T-cell (primary cell): ENCODE data around the gene CERS6. TPM values are rescaled to one million over a fixed set of nuclear protein-coding genes. Genes with fewer than 3 reads are reported as not detected.

Experiments
- ATAC-seq, 4 experiments: fragments of 200-7000 bp in 3 of 4; fragments of 150-1000 bp in 1 of 4; cut with Tn5 transposase; replicated peaks in 1 of 4; 1 replicate in 3 of 4; 2 replicates in 1 of 4; pipeline ENCODE4 v1.10.0; 2021; ENCODE audit warnings: moderate library complexity in 3 of 4, mild to moderate bottlenecking in 2 of 4, moderate number of reproducible peaks in 1 of 4
- CTCF ChIA-PET, 2 donors: fragments of 300-600 bp; sonication (Branson Sonifier 250); formaldehyde crosslinking; loops; one replicate each; lab custom pipeline; 2022; ENCODE audit warnings: antibody characterized with exemption in 2 of 2; lab: Charles Lee
- POLR2A ChIA-PET, 2 donors: fragments of 300-600 bp; sonication (Branson Sonifier 250); formaldehyde crosslinking; loops; one replicate each; lab custom pipeline; 2022; ENCODE audit warnings: antibody characterized with exemption in 2 of 2; lab: Charles Lee
- DNase-seq, 35 experiments: peaks; one replicate each; pipeline versions ENCODE4 v3.0.0 to v3.0.0-alpha.2; 2013 to 2023
- H3K27ac ChIP-seq: one replicate; pipeline ENCODE4 v1.5.1; 2013; ENCODE audit warnings: low read length
- H3K27me3 ChIP-seq, 2 experiments: replicated peaks in 1 of 2; 1 replicate in 1 of 2; 2 replicates in 1 of 2; pipeline versions ENCODE4 v1.6.1 to v1.7.0; 2013; ENCODE audit warnings: low read length in 1 of 2, mixed read lengths in 1 of 2; ENCODE audit not compliant: control insufficient read depth in 2 of 2, insufficient read depth in 2 of 2; ENCODE audit errors: extremely low read depth in 1 of 2
- H3K36me3 ChIP-seq, 2 donors: 1 replicate in 1 of 2; 2 replicates in 1 of 2; pipeline versions ENCODE4 v1.6.1 to v1.7.0; 2013; ENCODE audit warnings: low read length in 1 of 2; ENCODE audit not compliant: control insufficient read depth in 2 of 2, insufficient read depth in 1 of 2; ENCODE audit errors: extremely low read depth in 1 of 2
- H3K4me1 ChIP-seq, 2 experiments: 1 replicate in 1 of 2; 2 replicates in 1 of 2; pipeline versions ENCODE4 v1.6.1 to v1.7.0; 2013; ENCODE audit warnings: low read length in 2 of 2, mixed read lengths in 1 of 2; ENCODE audit not compliant: insufficient read depth in 2 of 2, control insufficient read depth in 1 of 2; ENCODE audit errors: extremely low read depth in 1 of 2
- H3K4me3 ChIP-seq, 2 donors: 1 replicate in 1 of 2; 2 replicates in 1 of 2; pipeline versions ENCODE4 v1.5.1 to v1.7.0; 2013; ENCODE audit warnings: mild to moderate bottlenecking in 2 of 2, low read length in 1 of 2, moderate library complexity in 1 of 2; ENCODE audit not compliant: control insufficient read depth in 1 of 2; ENCODE audit errors: extremely low read depth in 1 of 2
- H3K9me3 ChIP-seq: 2 replicates; pipeline ENCODE4 v1.7.0; 2013
- H3K27ac Mint-ChIP-seq, 2 donors: one replicate each; pipeline ENCODE4 v1.8.0; 2020 to 2021; ENCODE audit warnings: mild to moderate bottlenecking in 2 of 2, mixed read lengths in 2 of 2
- H3K27me3 Mint-ChIP-seq, 2 donors: one replicate each; pipeline ENCODE4 v1.8.0; 2021 to 2022; ENCODE audit warnings: mixed read lengths in 2 of 2
- H3K36me3 Mint-ChIP-seq: one replicate; pipeline ENCODE4 v1.8.0; 2021; ENCODE audit warnings: mixed read lengths
- H3K4me1 Mint-ChIP-seq, 3 donors: one replicate each; pipeline ENCODE4 v1.8.0; 2020 to 2022; ENCODE audit warnings: mixed read lengths in 3 of 3, mild to moderate bottlenecking in 1 of 3
- H3K4me3 Mint-ChIP-seq, 3 donors: one replicate each; pipeline ENCODE4 v1.8.0; 2020 to 2022; ENCODE audit warnings: mild to moderate bottlenecking in 3 of 3, mixed read lengths in 3 of 3, moderate library complexity in 3 of 3
- H3K9me3 Mint-ChIP-seq, 3 donors: one replicate each; pipeline ENCODE4 v1.8.0; 2020 to 2022; ENCODE audit warnings: mixed read lengths in 3 of 3
- WGBS: methylation state at CpG from one replicate; pipeline ENCODE4 v1.1.5; 2013; ENCODE audit warnings: missing lambda C conversion rate; ENCODE audit not compliant: insufficient coverage; 5-methylcytosine and 5-hydroxymethylcytosine counted together
- total RNA-seq, 35 experiments: library from RNA in 6 of 35; stranded (reverse) in 6 of 35; fragments of 120-200 nt in 1 of 35; gene quantifications; one replicate each; pipeline versions ENCODE4 v1.2.1 to v1.2.4 and lab custom pipeline; 2013 to 2026

The CERS6 gene
- total RNA-seq, 5 donors from 2014 or later (not counting 1 experiment from before 2014, with no cell fraction given): 11.1 to 20.3 (median 13.6) TPM

- POLR2A ChIA-PET: no interaction called here
- DNase-seq (no peak), ATAC-seq (no peak)
- Histone ChIP-seq H3K27me3 (no peaks in the 10 kb centered on the region), H3K4me1 (no peaks in the 10 kb centered on the region), H3K36me3 (peaks cover 3 to 6% of the 10 kb centered on the region in 2 donors), H3K27ac (no peak overlapping the region), H3K9me3 (no peaks in the 10 kb centered on the region), H3K4me3 (no peak overlapping the region)
- CTCF ChIA-PET: no interaction called here
- H3K4me1 Mint-ChIP-seq: no peaks in the 10 kb centered on the region
- H3K36me3 Mint-ChIP-seq: peaks cover 38% of the 10 kb centered on the region
- no peak overlapping the region for H3K27ac Mint-ChIP-seq
- no peaks in the 10 kb centered on the region for H3K27me3 Mint-ChIP-seq
- no peak overlapping the region for H3K4me3 Mint-ChIP-seq
- peaks cover 2 to 7% (median 4%) of the 10 kb centered on the region in 3 donors for H3K9me3 Mint-ChIP-seq
- WGBS: no CpG with 5 or more reads among the region's 1 CpG
Observed at GRCh38 chr2:168772704-168773103, 316.6 kb downstream of the CERS6 start.

GRCh38 chr2:168773128-168773527 is 317.1 kb downstream of the CERS6 start:
- Mint-ChIP-seq H3K27me3 (no peaks in the 10 kb centered on the region), H3K36me3 (peaks cover 38% of the 10 kb centered on the region), H3K9me3 (peaks cover 2 to 7% (median 4%) of the 10 kb centered on the region in 3 donors), H3K4me1 (no peaks in the 10 kb centered on the region), H3K27ac (no peak overlapping the region), H3K4me3 (no peak overlapping the region)
- ChIA-PET POLR2A (no interaction called here), CTCF (interaction anchor here in 1 of 2 donors (0.7 kb wide), 1 partner anchor 361 kb away, joined by 3 read pairs; no protein-coding TSS in a partner anchor)
- 100% methylated on average over 1 of the region's 2 CpGs for WGBS
- no peak for ATAC-seq
- no peaks in the 10 kb centered on the region for H3K4me1 ChIP-seq
- no peaks in the 10 kb centered on the region for H3K27me3 ChIP-seq
- H3K4me3 ChIP-seq: no peak overlapping the region
- H3K9me3 ChIP-seq: no peaks in the 10 kb centered on the region
- no peak for DNase-seq
- H3K36me3 ChIP-seq: peaks cover 3 to 6% of the 10 kb centered on the region in 2 donors
- no peak overlapping the region for H3K27ac ChIP-seq

GRCh38 chr2:168773719-168774521 is 317.8 kb downstream of the CERS6 start:
- Mint-ChIP-seq H3K4me3 (no peak overlapping the region), H3K36me3 (peaks cover 37% of the 10 kb centered on the region), H3K9me3 (peaks cover 2 to 7% (median 4%) of the 10 kb centered on the region in 3 donors), H3K27me3 (no peaks in the 10 kb centered on the region), H3K27ac (no peak overlapping the region), H3K4me1 (no peaks in the 10 kb centered on the region)
- Histone ChIP-seq H3K4me3 (no peak overlapping the region), H3K27me3 (no peaks in the 10 kb centered on the region), H3K27ac (no peak overlapping the region), H3K36me3 (peaks cover 3 to 6% of the 10 kb centered on the region in 2 donors), H3K9me3 (no peaks in the 10 kb centered on the region), H3K4me1 (no peaks in the 10 kb centered on the region)
- ATAC-seq (no peak), DNase-seq (peak in 4 of 35 experiments; percentile 3 to 18 (median 10))
- ChIA-PET CTCF (interaction anchor here (0.5 to 1.0 kb wide), 3 partner anchors 18 to 361 kb away, joined by 3 to 4 read pairs (median 3); no protein-coding TSS in a partner anchor), POLR2A (interaction anchor here in 1 of 2 donors (0.6 kb wide), 1 partner anchor 292 kb away, joined by 3 read pairs; no protein-coding TSS in a partner anchor)
- WGBS: 100% methylated on average over 1 of the region's 9 CpGs

- CTCF ChIA-PET: no interaction called here
- no peak overlapping the region for H3K4me3 Mint-ChIP-seq
Observed at GRCh38 chr2:168775837-168776236, 319.8 kb downstream of the CERS6 start.

GRCh38 chr2:168780669-168781071 is 324.6 kb downstream of the CERS6 start:
- Histone ChIP-seq H3K27ac (no peak overlapping the region), H3K27me3 (no peaks in the 10 kb centered on the region), H3K4me1 (no peaks in the 10 kb centered on the region), H3K4me3 (no peak overlapping the region), H3K9me3 (no peaks in the 10 kb centered on the region), H3K36me3 (no peaks in the 10 kb centered on the region)
- DNase-seq (no peak), ATAC-seq (no peak)
- Mint-ChIP-seq H3K4me3 (no peak overlapping the region), H3K4me1 (no peaks in the 10 kb centered on the region), H3K27ac (no peak overlapping the region), H3K9me3 (peaks cover 0 to 2% (median 0%) of the 10 kb centered on the region in 3 donors), H3K27me3 (no peaks in the 10 kb centered on the region), H3K36me3 (peaks cover 2% of the 10 kb centered on the region)
- POLR2A ChIA-PET: no interaction called here
- CTCF ChIA-PET: no interaction called here
- WGBS: no CpG with 5 or more reads among the region's 1 CpG

More at GRCh38 chr2:168775837-168776236, 319.8 kb downstream of the CERS6 start:
- DNase-seq (no peak), ATAC-seq (no peak)
- H3K27me3 Mint-ChIP-seq: no peaks in the 10 kb centered on the region
- H3K27ac Mint-ChIP-seq: no peak overlapping the region
- H3K27me3 ChIP-seq: no peaks in the 10 kb centered on the region
- POLR2A ChIA-PET: no interaction called here
- H3K4me1 Mint-ChIP-seq: no peaks in the 10 kb centered on the region
- peaks cover 23% of the 10 kb centered on the region for H3K36me3 Mint-ChIP-seq
- no peaks in the 10 kb centered on the region for H3K4me1 ChIP-seq
- H3K36me3 ChIP-seq: peaks cover 2 to 3% of the 10 kb centered on the region in 2 donors
- no peak overlapping the region for H3K27ac ChIP-seq
- no CpG with 5 or more reads among the region's 1 CpG for WGBS
- peaks cover 2 to 7% (median 4%) of the 10 kb centered on the region in 3 donors for H3K9me3 Mint-ChIP-seq
- no peaks in the 10 kb centered on the region for H3K9me3 ChIP-seq
- H3K4me3 ChIP-seq: no peak overlapping the region

GRCh38 chr2:168781191-168781817 is 325.2 kb downstream of the CERS6 start:
- Mint-ChIP-seq H3K4me3 (no peak overlapping the region), H3K4me1 (no peaks in the 10 kb centered on the region), H3K36me3 (no peaks in the 10 kb centered on the region), H3K27ac (no peak overlapping the region), H3K27me3 (no peaks in the 10 kb centered on the region), H3K9me3 (no peaks in the 10 kb centered on the region)
- no peak overlapping the region for H3K4me3 ChIP-seq
- no peaks in the 10 kb centered on the region for H3K36me3 ChIP-seq
- CTCF ChIA-PET: no interaction called here
- POLR2A ChIA-PET: no interaction called here
- ATAC-seq: no peak
- no peaks in the 10 kb centered on the region for H3K9me3 ChIP-seq
- no peak for DNase-seq
- WGBS: no CpG with 5 or more reads among the region's 2 CpGs
- H3K4me1 ChIP-seq: no peaks in the 10 kb centered on the region
- no peaks in the 10 kb centered on the region for H3K27me3 ChIP-seq
- H3K27ac ChIP-seq: no peak overlapping the region
